Left lung (tissue), 10 donors: ENCODE data around the gene NKIRAS2. TPM values are rescaled to one million over a fixed set of nuclear protein-coding genes. Genes with fewer than 3 reads are reported as not detected.
A peak's percentile ranks its signal among the peaks of the same experiment; 100 is the strongest.

ENCODE experiments used
- ATAC-seq: fragments of 200-7000 bp; cut with Tn5 transposase; one replicate; pipeline ENCODE4 v1.9.1; 2020; ENCODE audit warnings: moderate library complexity
- DNase-seq, 4 donors: peaks; one replicate each; pipeline ENCODE4 v3.0.0-alpha.2; 2013 to 2020
- H3K27ac ChIP-seq, 2 donors: fragments of 200-600 bp; sonication (generic) in 1 of 2; one replicate each; pipeline versions ENCODE4 v1.5.0 to v1.8.0; 2020 to 2021
- H3K27me3 ChIP-seq, 2 donors: fragments of 200-600 bp; sonication (generic) in 1 of 2; one replicate each; pipeline versions ENCODE4 v1.5.0 to v1.8.0; 2020 to 2021
- H3K36me3 ChIP-seq, 2 donors: fragments of 200-600 bp; sonication (generic) in 1 of 2; one replicate each; pipeline versions ENCODE4 v1.5.0 to v1.8.0; 2020 to 2021
- H3K4me1 ChIP-seq, 2 donors: fragments of 200-600 bp; one replicate each; pipeline ENCODE4 v1.8.0; 2021
- H3K4me3 ChIP-seq, 2 donors: fragments of 200-600 bp; sonication (generic) in 1 of 2; one replicate each; pipeline versions ENCODE4 v1.5.0 to v1.8.0; 2020 to 2021; ENCODE audit warnings: mild to moderate bottlenecking in 1 of 2
- H3K9me3 ChIP-seq, 2 donors: fragments of 200-600 bp; sonication (generic) in 1 of 2; one replicate each; pipeline versions ENCODE4 v1.5.0 to v1.8.0; 2020 to 2021
- intact Hi-C, 2 donors: fragments of 100-400 bp; cut with DNase I; formaldehyde crosslinking; loops; one replicate each; pipeline versions ENCODE4 v1.11.2 to v1.14.2; 2022
- polyA plus RNA-seq, 6 donors: library from polyadenylated mRNA; unstranded; fragments of 120-200 nt; gene quantifications; one replicate each; pipeline ENCODE4 v1.2.1, GENCODE V29; 2013; ENCODE audit not compliant: insufficient read length in 6 of 6
- total RNA-seq, 2 donors: library from RNA; stranded (reverse); fragmentation: NEBNext Ultra II Directional; extraction: Animal tissue kit (Norgen Biotek cat#: 25700); gene quantifications; one replicate each; pipeline ENCODE4 v1.2.1, GENCODE V29; 2021
- TF ChIP-seq, protein P1 (sequence below), 2 donors: fragments of 200-600 bp; sonication (generic) in 1 of 2; IDR thresholded peaks; one replicate each; pipeline versions ENCODE4 v1.5.0 to v1.8.0; 2021; ENCODE audit warnings: antibody characterized with exemption in 2 of 2
- donor health status: DM: no; HTN: yes; CAD: no.
- donor health status: DM: no; HTN: no; CAD: no.

The NKIRAS2 gene
- total and polyA plus RNA-seq, 8 donors = 29.6 to 50.1 (median 45.3) TPM

DNA sequence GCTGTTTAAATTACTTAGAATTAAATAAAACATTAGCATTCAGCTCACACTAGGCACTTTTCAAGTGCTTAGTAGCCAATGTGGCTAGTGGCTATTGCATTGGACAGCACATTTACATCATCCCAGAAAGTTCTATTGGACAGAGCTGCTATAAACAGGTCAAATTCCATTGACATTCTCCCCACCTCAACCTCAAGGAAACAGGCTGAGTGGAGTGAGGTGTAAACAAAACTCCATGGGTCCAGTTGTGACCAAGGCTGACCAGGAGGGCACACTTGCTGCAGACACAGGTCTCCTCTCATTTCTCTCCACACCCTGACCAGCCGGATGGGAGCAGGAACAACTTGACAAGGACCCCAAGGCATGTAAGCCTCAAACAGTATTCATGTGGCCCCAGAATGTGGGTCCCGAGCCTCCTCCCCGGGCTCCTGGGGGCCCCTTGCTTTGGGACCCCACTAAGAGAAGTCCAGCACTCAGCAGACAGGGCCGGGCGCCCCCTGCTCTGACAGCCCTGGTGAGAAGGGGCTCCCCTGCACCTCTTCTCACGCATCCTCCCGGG lies 30.0 kb downstream of the NKIRAS2 start:
- Histone ChIP-seq H3K4me1 (peaks cover 0 to 21% of the 10 kb centered on the region in 2 donors), H3K36me3 (no peaks in the 10 kb centered on the region), H3K27ac (no peak overlapping the region), H3K4me3 (peak overlapping the region; percentile 50 to 55), H3K27me3 (peaks cover 0 to 37% of the 10 kb centered on the region in 2 donors), H3K9me3 (no peaks in the 10 kb centered on the region)
- DNase-seq (no peak), ATAC-seq (peak; percentile 55)
- TF ChIP-seq, protein P1, sequence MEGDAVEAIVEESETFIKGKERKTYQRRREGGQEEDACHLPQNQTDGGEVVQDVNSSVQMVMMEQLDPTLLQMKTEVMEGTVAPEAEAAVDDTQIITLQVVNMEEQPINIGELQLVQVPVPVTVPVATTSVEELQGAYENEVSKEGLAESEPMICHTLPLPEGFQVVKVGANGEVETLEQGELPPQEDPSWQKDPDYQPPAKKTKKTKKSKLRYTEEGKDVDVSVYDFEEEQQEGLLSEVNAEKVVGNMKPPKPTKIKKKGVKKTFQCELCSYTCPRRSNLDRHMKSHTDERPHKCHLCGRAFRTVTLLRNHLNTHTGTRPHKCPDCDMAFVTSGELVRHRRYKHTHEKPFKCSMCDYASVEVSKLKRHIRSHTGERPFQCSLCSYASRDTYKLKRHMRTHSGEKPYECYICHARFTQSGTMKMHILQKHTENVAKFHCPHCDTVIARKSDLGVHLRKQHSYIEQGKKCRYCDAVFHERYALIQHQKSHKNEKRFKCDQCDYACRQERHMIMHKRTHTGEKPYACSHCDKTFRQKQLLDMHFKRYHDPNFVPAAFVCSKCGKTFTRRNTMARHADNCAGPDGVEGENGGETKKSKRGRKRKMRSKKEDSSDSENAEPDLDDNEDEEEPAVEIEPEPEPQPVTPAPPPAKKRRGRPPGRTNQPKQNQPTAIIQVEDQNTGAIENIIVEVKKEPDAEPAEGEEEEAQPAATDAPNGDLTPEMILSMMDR (IDR thresholded peaks at IDR 0.05) = no peak
- intact Hi-C loops = no loop called here

DNA sequence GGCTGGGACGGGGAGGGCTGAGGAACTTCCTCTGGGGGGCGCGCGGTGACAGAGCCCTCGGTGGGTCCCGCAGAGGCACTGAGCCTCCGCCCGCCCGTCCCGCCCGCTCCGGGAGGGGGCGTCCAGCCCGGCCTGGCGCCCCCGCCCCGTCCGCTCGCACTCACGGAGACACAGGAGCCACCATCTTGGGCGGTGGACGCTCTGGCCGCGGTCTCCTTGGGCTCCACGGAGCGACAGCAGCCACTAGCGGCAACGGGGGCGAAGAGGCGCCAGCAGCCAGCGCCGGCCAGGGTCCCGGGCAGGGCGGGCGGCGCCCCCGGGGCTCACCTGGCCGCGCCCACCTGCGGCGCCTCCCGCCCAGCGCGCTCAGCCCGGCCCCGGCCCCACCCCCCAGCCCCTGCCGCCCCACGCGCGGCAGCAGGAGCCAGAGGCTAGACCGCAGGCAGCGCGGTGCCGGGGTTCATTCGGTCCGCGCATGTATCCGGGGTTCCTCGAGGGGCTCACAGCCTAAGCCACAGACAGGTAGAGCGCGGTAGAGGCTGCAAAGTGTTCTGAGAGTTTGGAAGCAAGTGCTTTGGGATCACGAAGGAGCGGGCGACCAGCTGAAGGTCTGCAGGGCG lies 30.6 kb downstream of the NKIRAS2 start, which contains the start of gene C17orf113:
Gene C17orf113 (minus strand): TSS at position 209 of the 620 bp plus-strand sequence. CDS start 7,225 bp downstream, outside the sequence.
- peaks cover 0 to 37% of the 10 kb centered on the region in 2 donors for H3K27me3 ChIP-seq
- intact Hi-C loops = no loop called here
- no peak within 1 kb of the TSS for H3K27ac ChIP-seq
- peak; percentile 79 for ATAC-seq
- H3K9me3 ChIP-seq = no peaks in the 10 kb centered on the region
- peak within 1 kb of the TSS; percentile 50 to 55 for H3K4me3 ChIP-seq
- TF ChIP-seq, protein P1 (IDR thresholded peaks at IDR 0.05) = no peak
- H3K4me1 ChIP-seq = peaks cover 0 to 21% of the 10 kb centered on the region in 2 donors
- no peaks in the 10 kb centered on the region for H3K36me3 ChIP-seq
- peak; percentile 36 to 90 (median 65) for DNase-seq

DNA sequence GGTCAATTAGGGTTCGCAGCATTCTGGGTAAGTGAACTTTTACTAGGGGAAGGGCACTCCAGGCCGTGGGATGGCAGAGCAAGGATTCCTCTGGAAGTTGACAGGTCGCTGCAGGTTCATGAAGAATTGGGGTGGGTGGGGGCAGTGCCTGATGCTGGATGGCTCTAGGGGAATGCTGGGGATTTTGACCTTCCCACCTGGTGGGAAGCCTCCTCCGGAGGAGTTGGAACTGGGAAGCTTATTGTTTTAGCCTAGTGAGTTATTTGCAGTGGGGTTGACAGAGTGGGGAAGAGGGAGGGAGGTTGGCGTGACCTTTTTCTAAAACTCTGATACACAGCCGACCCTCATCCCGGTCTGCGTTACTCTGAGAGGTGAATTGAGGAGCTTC lies 31.1 kb downstream of the NKIRAS2 start:
- peaks cover 0 to 21% of the 10 kb centered on the region in 2 donors for H3K4me1 ChIP-seq
- no peak for DNase-seq
- TF ChIP-seq, protein P1 (IDR thresholded peaks at IDR 0.05) = no peak
- no peak for ATAC-seq
- intact Hi-C loops = no loop called here
- no peak overlapping the region for H3K27ac ChIP-seq
- no peaks in the 10 kb centered on the region for H3K36me3 ChIP-seq
- peak overlapping the region; percentile 50 to 55 for H3K4me3 ChIP-seq
- H3K9me3 ChIP-seq = no peaks in the 10 kb centered on the region
- H3K27me3 ChIP-seq = peaks cover 0 to 37% of the 10 kb centered on the region in 2 donors

DNA sequence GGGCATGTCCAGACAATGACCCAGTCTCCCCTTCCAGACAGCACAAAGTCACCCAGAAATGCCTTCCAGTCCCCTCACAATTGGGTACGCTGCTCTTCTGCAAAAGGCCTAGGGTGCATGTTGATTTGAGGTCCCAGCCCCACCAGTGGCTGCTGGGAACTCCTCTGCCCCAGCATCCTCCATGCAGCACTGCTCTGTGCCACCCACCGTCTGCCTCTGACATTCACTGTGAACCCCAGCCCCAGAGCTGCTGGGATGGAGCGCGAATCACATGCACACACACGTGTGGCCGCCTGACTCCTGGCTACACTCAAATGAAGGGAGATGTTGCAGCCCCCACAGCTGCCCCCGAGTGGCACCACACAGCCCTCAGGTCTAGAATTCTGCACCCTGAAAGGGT lies 31.8 kb downstream of the NKIRAS2 start:
- no peak for DNase-seq
- no peaks in the 10 kb centered on the region for H3K9me3 ChIP-seq
- no peaks in the 10 kb centered on the region for H3K36me3 ChIP-seq
- H3K27me3 ChIP-seq = peaks cover 0 to 37% of the 10 kb centered on the region in 2 donors
- peaks cover 0 to 21% of the 10 kb centered on the region in 2 donors for H3K4me1 ChIP-seq
- intact Hi-C loops = no loop called here
- TF ChIP-seq, protein P1 (IDR thresholded peaks at IDR 0.05) = no peak
- H3K27ac ChIP-seq = no peak overlapping the region
- ATAC-seq = no peak
- no peak overlapping the region for H3K4me3 ChIP-seq

DNA sequence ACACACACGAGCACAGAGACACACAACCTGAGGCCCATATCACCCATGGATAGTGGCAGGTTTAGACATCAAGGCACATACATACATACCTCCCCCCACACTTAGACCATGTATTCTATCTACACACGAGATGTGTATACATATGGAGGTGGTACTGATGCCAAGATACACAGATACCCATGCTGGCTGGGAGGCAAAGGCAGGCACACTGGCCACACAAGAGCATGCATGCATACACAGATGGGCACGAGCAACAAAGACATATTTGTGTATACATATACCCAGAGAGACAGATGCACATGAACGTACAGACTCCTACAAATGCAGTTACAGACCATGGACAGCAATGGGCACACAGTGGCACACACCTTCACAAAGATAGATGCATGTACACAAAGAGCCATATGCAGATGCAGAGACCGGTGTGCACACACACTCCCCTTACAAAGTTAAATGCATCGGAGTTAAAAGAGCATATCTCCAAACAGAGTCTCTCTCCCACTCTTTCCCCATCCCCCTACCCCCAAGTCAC lies 32.5 kb downstream of the NKIRAS2 start:
- Histone ChIP-seq H3K4me3 (no peak overlapping the region), H3K4me1 (peaks cover 0 to 21% of the 10 kb centered on the region in 2 donors), H3K27me3 (peaks cover 0 to 37% of the 10 kb centered on the region in 2 donors), H3K9me3 (no peaks in the 10 kb centered on the region), H3K36me3 (no peaks in the 10 kb centered on the region), H3K27ac (no peak overlapping the region)
- TF ChIP-seq, protein P1 (IDR thresholded peaks at IDR 0.05) = no peak
- ATAC-seq (no peak), DNase-seq (no peak)
- intact Hi-C loops = no loop called here
